IMR-90 (cell line): ENCODE results near the gene RALGAPA2. TPM values are rescaled to one million over a fixed set of nuclear protein-coding genes. Genes with fewer than 3 reads are reported as not detected.

Source experiments
- ATAC-seq: fragments of 200-7000 bp; cut with Tn5 transposase; 2 replicates; pipeline ENCODE4 v1.9.1; 2020; ENCODE audit warnings: low read depth, mild to moderate bottlenecking, moderate library complexity
- BruUV-seq: library from RNA; stranded (reverse); fragments of 400-500 nt; replicated peaks from 2 replicates; lab custom pipeline; 2021; lab: Mats Ljungman, UMichigan
- CTCF ChIA-PET: fragments of 300-600 bp; formaldehyde crosslinking; extraction: SDS; loops from one replicate; lab custom pipeline; 2021; ENCODE audit warnings: antibody characterized with exemption; lab: Yijun Ruan, JAX
- POLR2A ChIA-PET: fragments of 300-600 bp; sonication (Branson Sonifier 250); formaldehyde crosslinking; loops from one replicate; lab custom pipeline; 2022; ENCODE audit warnings: antibody characterized with exemption; ENCODE audit not compliant: unreplicated experiment; lab: Charles Lee
- DNase-seq: peaks from one replicate; pipeline ENCODE4 v3.0.0; 2013
- H2AFZ ChIP-seq: replicated peaks from 2 replicates; pipeline ENCODE3; 2013; ENCODE audit warnings: low read length, mild to moderate bottlenecking; ENCODE audit not compliant: poor library complexity
- H2AK5ac ChIP-seq: 2 replicates; pipeline ENCODE4 v1.6.1; 2013; ENCODE audit warnings: low read depth, low read length, inconsistent platforms
- H2AK9ac ChIP-seq: replicated peaks from 2 replicates; pipeline ENCODE3; 2013; ENCODE audit warnings: mild to moderate bottlenecking, low read depth, low read length, moderate library complexity; ENCODE audit not compliant: poor library complexity
- H2BK120ac ChIP-seq: 2 replicates; pipeline ENCODE4 v1.6.1; 2013; ENCODE audit warnings: low read depth, low read length, inconsistent platforms
- H2BK15ac ChIP-seq: 3 replicates; pipeline ENCODE4 v1.6.1; 2013; ENCODE audit warnings: low read depth, low read length, inconsistent platforms
- H2BK20ac ChIP-seq: 2 replicates; pipeline ENCODE4 v1.6.1; 2013; ENCODE audit warnings: low read depth, mild to moderate bottlenecking, inconsistent platforms, low read length, moderate library complexity
- H2BK5ac ChIP-seq: 2 replicates; pipeline ENCODE4 v1.6.1; 2013; ENCODE audit warnings: mild to moderate bottlenecking, low read depth, low read length, inconsistent platforms; ENCODE audit not compliant: poor library complexity, severe bottlenecking
- H3K14ac ChIP-seq: replicated peaks from 2 replicates; pipeline ENCODE4 v1.6.1; 2013; ENCODE audit warnings: low read depth, low read length, inconsistent platforms
- H3K18ac ChIP-seq: 2 replicates; pipeline ENCODE4 v1.6.1; 2013; ENCODE audit warnings: low read depth, low read length, control low read depth
- H3K23ac ChIP-seq: 2 replicates; pipeline ENCODE4 v1.6.1; 2013; ENCODE audit warnings: low read depth, low read length, inconsistent platforms
- H3K27ac ChIP-seq: 2 replicates; pipeline ENCODE4 v1.5.1; 2013; ENCODE audit warnings: mild to moderate bottlenecking, control low read depth, low read length; ENCODE audit not compliant: insufficient read depth
- H3K27me3 ChIP-seq: 2 replicates; pipeline ENCODE4 v1.6.1; 2013; ENCODE audit warnings: low read length; ENCODE audit not compliant: control insufficient read depth, insufficient read depth
- H3K36me3 ChIP-seq: 2 replicates; pipeline ENCODE4 v1.6.1; 2013; ENCODE audit warnings: low read length, mixed read lengths; ENCODE audit not compliant: control insufficient read depth, insufficient read depth
- H3K4ac ChIP-seq: 2 replicates; pipeline ENCODE4 v1.6.1; 2013; ENCODE audit warnings: low read depth, low read length, inconsistent platforms
- H3K4me1 ChIP-seq: 2 replicates; pipeline ENCODE4 v1.6.1; 2013; ENCODE audit warnings: low read length, mixed read lengths; ENCODE audit not compliant: control insufficient read depth, insufficient read depth
- H3K4me2 ChIP-seq: 2 replicates; pipeline ENCODE4 v1.6.1; 2013; ENCODE audit warnings: low read depth, mild to moderate bottlenecking, control low read depth, low read length, moderate library complexity
- H3K4me3 ChIP-seq: 2 replicates; pipeline ENCODE4 v1.5.1; 2013; ENCODE audit warnings: low read depth, mild to moderate bottlenecking, control low read depth, low read length, moderate library complexity; ENCODE audit not compliant: insufficient read depth
- H3K56ac ChIP-seq: 2 replicates; pipeline ENCODE4 v1.6.1; 2013; ENCODE audit warnings: low read length, inconsistent platforms; ENCODE audit not compliant: insufficient read depth; ENCODE audit errors: extremely low read depth
- H3K79me1 ChIP-seq, 2 experiments: 2 replicates each; pipeline ENCODE4 v1.6.1; 2013; ENCODE audit warnings: low read length in 2 of 2, inconsistent platforms in 1 of 2, low read depth in 1 of 2
- H3K9ac ChIP-seq: 2 replicates; pipeline ENCODE4 v1.6.1; 2013; ENCODE audit warnings: low read depth, low read length, control low read depth
- H3K9me1 ChIP-seq: 2 replicates; pipeline ENCODE4 v1.6.1; 2013; ENCODE audit warnings: low read length, inconsistent platforms; ENCODE audit not compliant: insufficient read depth
- H3K9me3 ChIP-seq: 2 replicates; pipeline ENCODE4 v1.6.1; 2013; ENCODE audit warnings: low read length; ENCODE audit not compliant: control insufficient read depth, insufficient read depth
- H4K20me1 ChIP-seq: 2 replicates; pipeline ENCODE4 v1.6.1; 2013; ENCODE audit warnings: low read length, inconsistent platforms; ENCODE audit not compliant: insufficient read depth
- H4K5ac ChIP-seq: 2 replicates; pipeline ENCODE4 v1.6.1; 2013; ENCODE audit warnings: mild to moderate bottlenecking, low read depth, low read length, control low read depth
- H4K8ac ChIP-seq, 2 experiments: 2 replicates each; pipeline ENCODE4 v1.6.1; 2013; ENCODE audit warnings: low read depth in 2 of 2, low read length in 2 of 2, control low read depth in 1 of 2, inconsistent platforms in 1 of 2
- H4K91ac ChIP-seq: 2 replicates; pipeline ENCODE4 v1.6.1; 2013; ENCODE audit warnings: low read depth, low read length, inconsistent platforms; ENCODE audit not compliant: insufficient read depth
- BHLHE40 ChIP-seq: fragments of 150-350 bp; IDR thresholded peaks from 2 replicates; pipeline ENCODE4 v1.6.1; 2016; ENCODE audit warnings: mild to moderate bottlenecking, low read depth, low read length
- CEBPB ChIP-seq: IDR thresholded peaks from 2 replicates; pipeline ENCODE4 v1.6.1; 2012; ENCODE audit warnings: low read depth, low read length, improper control_type of control experiment
- CHD1 ChIP-seq: IDR thresholded peaks from 2 replicates; pipeline ENCODE4 v1.6.1; 2012; ENCODE audit warnings: low read depth, low read length, improper control_type of control experiment
- FOS ChIP-seq: fragments of 150-350 bp; IDR thresholded peaks from 2 replicates; pipeline ENCODE4 v1.6.1; 2016; ENCODE audit warnings: low read depth, low read length
- MAFK ChIP-seq: IDR thresholded peaks from 2 replicates; pipeline ENCODE4 v1.6.1; 2012; ENCODE audit warnings: low read depth, low read length, improper control_type of control experiment
- MAZ ChIP-seq: IDR thresholded peaks from 2 replicates; pipeline ENCODE4 v1.6.1; 2012; ENCODE audit warnings: low read depth, mild to moderate bottlenecking, low read length, improper control_type of control experiment, moderate library complexity, borderline replicate concordance
- MXI1 ChIP-seq: IDR thresholded peaks from 2 replicates; pipeline ENCODE4 v1.6.1; 2012; ENCODE audit warnings: low read depth, mild to moderate bottlenecking, low read length, moderate library complexity, borderline replicate concordance
- NFE2L2 ChIP-seq: fragments of 150-350 bp; IDR thresholded peaks from 2 replicates; pipeline ENCODE4 v1.6.1; 2016; ENCODE audit warnings: low read depth, mild to moderate bottlenecking, low read length
- POLR2A ChIP-seq: IDR thresholded peaks from 2 replicates; pipeline ENCODE4 v1.6.1; 2012; ENCODE audit warnings: mild to moderate bottlenecking, low read depth, low read length
- RAD21 ChIP-seq: IDR thresholded peaks from 2 replicates; pipeline ENCODE4 v1.6.1; 2012; ENCODE audit warnings: low read length, improper control_type of control experiment
- RCOR1 ChIP-seq: IDR thresholded peaks from 2 replicates; pipeline ENCODE4 v1.6.1; 2012; ENCODE audit warnings: mild to moderate bottlenecking, low read length, improper control_type of control experiment; ENCODE audit not compliant: insufficient replicate concordance
- RFX5 ChIP-seq: IDR thresholded peaks from 2 replicates; pipeline ENCODE4 v1.8.0; 2012; ENCODE audit warnings: low read depth, mild to moderate bottlenecking, low read length, moderate library complexity
- USF2 ChIP-seq: fragments of 150-350 bp; IDR thresholded peaks from 2 replicates; pipeline ENCODE4 v1.6.1; 2017; ENCODE audit warnings: mild to moderate bottlenecking, antibody characterized with exemption, low read length, low read depth
- WGBS, 2 experiments: methylation state at CpG; one replicate each; pipeline versions ENCODE4 v1.1.5 to v1.1.7; 2013; ENCODE audit warnings: missing lambda C conversion rate in 2 of 2; ENCODE audit not compliant: insufficient read length in 1 of 2; ENCODE audit errors: extremely low coverage in 2 of 2; 5-methylcytosine and 5-hydroxymethylcytosine counted together
- dilution Hi-C: fragments of 300-500 bp; cut with HindIII; formaldehyde crosslinking; loops from one replicate; pipeline ENCODE4 v1.14.3; 2018; ENCODE audit warnings: low sequenced_read_pairs; ENCODE audit not compliant: unreplicated experiment
- in situ Hi-C: fragments of 300-500 bp; cut with MboI; formaldehyde crosslinking; loops from 3 replicates; pipeline ENCODE4 v1.14.3; 2019; ENCODE audit warnings: low sequenced_read_pairs, inconsistent platforms, mixed read lengths
- intact Hi-C: fragments of 100-400 bp; cut with micrococcal nuclease; formaldehyde crosslinking; loops from 2 replicates; pipeline ENCODE4 v1.10.0; 2022
- polyA plus RNA-seq, 3 experiments: library from polyadenylated mRNA; depleted of rRNA; stranded (reverse); fragments of >200 nt; gene quantifications; 2 replicates each; pipeline ENCODE4 v1.2.3, GENCODE V29; 2012; ENCODE audit warnings: low replicate concordance in 1 of 3
- total RNA-seq: library from RNA; depleted of rRNA; stranded (reverse); fragments of >200 nt; gene quantifications from 2 replicates; pipeline ENCODE4 v1.2.3, GENCODE V29; 2012
- TF ChIP-seq, protein P1 (sequence below): conservative IDR thresholded peaks from 2 replicates; pipeline ENCODE4 v1.5.1; 2012; ENCODE audit warnings: mild to moderate bottlenecking, low read depth, low read length, improper control_type of control experiment
- TF ChIP-seq, protein P2 (sequence below): fragments of 150-350 bp; IDR thresholded peaks from 2 replicates; pipeline ENCODE4 v1.6.1; 2016; ENCODE audit warnings: low read depth, mild to moderate bottlenecking, low read length, moderate library complexity, borderline replicate concordance

Gene RALGAPA2
- total and polyA plus RNA-seq, 2 of the 4 experiments (the other 2 are of a cell fraction), result 1.3 to 3.9 TPM

DNA sequence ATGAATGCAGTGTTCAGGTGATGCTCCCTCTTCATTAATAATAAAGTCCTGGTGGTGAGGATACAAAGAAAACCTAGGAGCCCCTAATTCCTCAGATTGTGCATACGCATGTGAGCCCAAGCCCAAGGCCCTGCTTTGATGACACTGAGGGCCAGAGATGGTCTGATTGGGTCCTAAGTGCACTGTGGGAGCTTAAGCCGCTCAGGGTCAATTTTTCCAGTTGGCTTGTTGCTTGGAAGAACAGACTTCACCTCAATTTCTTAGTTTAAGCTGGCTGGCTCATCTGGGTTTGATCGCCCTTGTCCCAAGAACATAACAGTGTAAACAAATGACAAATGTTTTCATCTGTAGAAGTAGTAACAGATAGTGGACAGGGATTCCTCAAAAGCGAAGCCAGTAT lies 303.1 kb downstream of the RALGAPA2 start:
- Histone ChIP-seq H2AFZ (no peak overlapping the region), H3K56ac (no peak overlapping the region), H2BK5ac (no peak overlapping the region), H3K9me1 (no peaks in the 10 kb centered on the region; the same call in 1 of the 2 replicates), H4K20me1 (no peaks in the 10 kb centered on the region), H2BK120ac (no peak overlapping the region), H3K4me1 (no peaks in the 10 kb centered on the region), H2BK15ac (no peak overlapping the region), H4K5ac (no peak overlapping the region), H3K23ac (no peak overlapping the region), H3K4me3 (no peak overlapping the region), H2BK20ac (no peak overlapping the region), H3K4me2 (no peak overlapping the region), H4K8ac (no peak overlapping the region), H3K9me3 (no peaks in the 10 kb centered on the region), H3K14ac (no peak overlapping the region), H3K18ac (no peak overlapping the region), H4K91ac (no peak overlapping the region), H2AK5ac (no peak overlapping the region), H2AK9ac (no peak overlapping the region), H3K79me1 (no peaks in the 10 kb centered on the region), H3K27ac (no peak overlapping the region), H3K27me3 (no peaks in the 10 kb centered on the region; the same call in 1 of the 2 replicates), H3K9ac (no peak overlapping the region), H3K4ac (no peak overlapping the region), H3K36me3 (no peaks in the 10 kb centered on the region)
- no peak for TF ChIP-seq NFE2L2
- no peak for TF ChIP-seq FOS
- TF ChIP-seq, protein P1, sequence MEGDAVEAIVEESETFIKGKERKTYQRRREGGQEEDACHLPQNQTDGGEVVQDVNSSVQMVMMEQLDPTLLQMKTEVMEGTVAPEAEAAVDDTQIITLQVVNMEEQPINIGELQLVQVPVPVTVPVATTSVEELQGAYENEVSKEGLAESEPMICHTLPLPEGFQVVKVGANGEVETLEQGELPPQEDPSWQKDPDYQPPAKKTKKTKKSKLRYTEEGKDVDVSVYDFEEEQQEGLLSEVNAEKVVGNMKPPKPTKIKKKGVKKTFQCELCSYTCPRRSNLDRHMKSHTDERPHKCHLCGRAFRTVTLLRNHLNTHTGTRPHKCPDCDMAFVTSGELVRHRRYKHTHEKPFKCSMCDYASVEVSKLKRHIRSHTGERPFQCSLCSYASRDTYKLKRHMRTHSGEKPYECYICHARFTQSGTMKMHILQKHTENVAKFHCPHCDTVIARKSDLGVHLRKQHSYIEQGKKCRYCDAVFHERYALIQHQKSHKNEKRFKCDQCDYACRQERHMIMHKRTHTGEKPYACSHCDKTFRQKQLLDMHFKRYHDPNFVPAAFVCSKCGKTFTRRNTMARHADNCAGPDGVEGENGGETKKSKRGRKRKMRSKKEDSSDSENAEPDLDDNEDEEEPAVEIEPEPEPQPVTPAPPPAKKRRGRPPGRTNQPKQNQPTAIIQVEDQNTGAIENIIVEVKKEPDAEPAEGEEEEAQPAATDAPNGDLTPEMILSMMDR, result no peak
- no peak for TF ChIP-seq MAZ
- TF ChIP-seq MAFK, result no peak
- TF ChIP-seq RAD21, result no peak
- no peak for TF ChIP-seq USF2
- TF ChIP-seq BHLHE40, result no peak
- TF ChIP-seq, protein P2, sequence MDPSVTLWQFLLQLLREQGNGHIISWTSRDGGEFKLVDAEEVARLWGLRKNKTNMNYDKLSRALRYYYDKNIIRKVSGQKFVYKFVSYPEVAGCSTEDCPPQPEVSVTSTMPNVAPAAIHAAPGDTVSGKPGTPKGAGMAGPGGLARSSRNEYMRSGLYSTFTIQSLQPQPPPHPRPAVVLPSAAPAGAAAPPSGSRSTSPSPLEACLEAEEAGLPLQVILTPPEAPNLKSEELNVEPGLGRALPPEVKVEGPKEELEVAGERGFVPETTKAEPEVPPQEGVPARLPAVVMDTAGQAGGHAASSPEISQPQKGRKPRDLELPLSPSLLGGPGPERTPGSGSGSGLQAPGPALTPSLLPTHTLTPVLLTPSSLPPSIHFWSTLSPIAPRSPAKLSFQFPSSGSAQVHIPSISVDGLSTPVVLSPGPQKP, result no peak
- TF ChIP-seq MXI1, result no peak
- no peak for TF ChIP-seq RCOR1
- TF ChIP-seq CEBPB, result no peak
- no peak for TF ChIP-seq RFX5
- TF ChIP-seq CHD1, result no peak
- TF ChIP-seq POLR2A, result no peak
- ATAC-seq (no peak), DNase-seq (no peak)
- POLR2A ChIA-PET, result no interaction called here
- no CpG with 5 or more reads among the region's 4 CpGs for WGBS, 2 experiments
- CTCF ChIA-PET, result interaction anchor here (0.6 kb wide), 1 partner anchor 160 kb away, joined by 3 read pairs; no protein-coding TSS in a partner anchor
- no TSS peak for BruUV-seq
- dilution Hi-C loops, result no loop called here
- intact Hi-C loops, result no loop called here
- in situ Hi-C loops, result no loop called here
